Measurements from ENCODE around the gene ABHD16A.
"Not testable (repeated sequence)": the region's sequence is repeated elsewhere in the genome, so short reads cannot be mapped to it uniquely, and the experiment has no call there.

DNA sequence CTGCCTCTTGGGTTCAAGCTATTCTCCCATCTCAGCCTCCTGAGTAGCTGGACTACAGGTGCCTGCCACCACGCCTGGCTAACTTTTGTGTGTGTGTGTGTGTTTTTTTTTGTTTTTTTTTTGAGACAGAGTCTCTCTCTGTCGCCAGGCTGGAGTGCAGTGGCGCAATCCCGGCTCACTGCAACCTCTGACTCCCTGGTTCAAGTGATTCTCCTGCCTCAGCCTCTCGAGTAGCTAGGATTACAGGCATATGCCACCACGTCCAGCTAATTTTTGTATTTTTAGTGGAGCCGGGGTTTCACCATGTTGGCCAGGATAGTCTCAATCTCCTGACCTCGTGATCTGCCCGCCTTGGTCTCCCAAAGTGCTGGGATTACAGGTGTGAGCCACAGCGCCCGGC lies 6.0 kb upstream of the ABHD16A start:
- TF ChIP-seq POLR2AphosphoS5 (IDR thresholded peaks at IDR 0.05; ENCODE audit: low read depth, low read length); CTCF (IDR thresholded peaks at IDR 0.05): not testable (repeated sequence)
- TF ChIP-seq, protein P1, sequence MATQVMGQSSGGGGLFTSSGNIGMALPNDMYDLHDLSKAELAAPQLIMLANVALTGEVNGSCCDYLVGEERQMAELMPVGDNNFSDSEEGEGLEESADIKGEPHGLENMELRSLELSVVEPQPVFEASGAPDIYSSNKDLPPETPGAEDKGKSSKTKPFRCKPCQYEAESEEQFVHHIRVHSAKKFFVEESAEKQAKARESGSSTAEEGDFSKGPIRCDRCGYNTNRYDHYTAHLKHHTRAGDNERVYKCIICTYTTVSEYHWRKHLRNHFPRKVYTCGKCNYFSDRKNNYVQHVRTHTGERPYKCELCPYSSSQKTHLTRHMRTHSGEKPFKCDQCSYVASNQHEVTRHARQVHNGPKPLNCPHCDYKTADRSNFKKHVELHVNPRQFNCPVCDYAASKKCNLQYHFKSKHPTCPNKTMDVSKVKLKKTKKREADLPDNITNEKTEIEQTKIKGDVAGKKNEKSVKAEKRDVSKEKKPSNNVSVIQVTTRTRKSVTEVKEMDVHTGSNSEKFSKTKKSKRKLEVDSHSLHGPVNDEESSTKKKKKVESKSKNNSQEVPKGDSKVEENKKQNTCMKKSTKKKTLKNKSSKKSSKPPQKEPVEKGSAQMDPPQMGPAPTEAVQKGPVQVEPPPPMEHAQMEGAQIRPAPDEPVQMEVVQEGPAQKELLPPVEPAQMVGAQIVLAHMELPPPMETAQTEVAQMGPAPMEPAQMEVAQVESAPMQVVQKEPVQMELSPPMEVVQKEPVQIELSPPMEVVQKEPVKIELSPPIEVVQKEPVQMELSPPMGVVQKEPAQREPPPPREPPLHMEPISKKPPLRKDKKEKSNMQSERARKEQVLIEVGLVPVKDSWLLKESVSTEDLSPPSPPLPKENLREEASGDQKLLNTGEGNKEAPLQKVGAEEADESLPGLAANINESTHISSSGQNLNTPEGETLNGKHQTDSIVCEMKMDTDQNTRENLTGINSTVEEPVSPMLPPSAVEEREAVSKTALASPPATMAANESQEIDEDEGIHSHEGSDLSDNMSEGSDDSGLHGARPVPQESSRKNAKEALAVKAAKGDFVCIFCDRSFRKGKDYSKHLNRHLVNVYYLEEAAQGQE (IDR thresholded peaks at IDR 0.05; ENCODE audit: insufficient read depth in 1 of 2, low read depth in 2 of 2, low read length in 1 of 2), result not testable (repeated sequence)

Measured in Panc1 (cell line).